Spleen (tissue), 11 donors: Measurements from ENCODE around the gene CCDC157. TPM values are rescaled to one million over a fixed set of nuclear protein-coding genes. Genes with fewer than 3 reads are reported as not detected.

Experiments used
- DNase-seq: peaks from one replicate; pipeline ENCODE4 v3.0.0-alpha.2; 2020
- H3K27ac ChIP-seq, 8 donors: fragments of 200-600 bp; sonication (generic) in 7 of 8; 1 replicate in 4 of 8; 2 replicates in 4 of 8; pipeline versions ENCODE4 v1.5.0 to v1.8.0; 2016 to 2021; ENCODE audit warnings: inconsistent platforms in 4 of 8, mild to moderate bottlenecking in 4 of 8, moderate library complexity in 1 of 8
- H3K27me3 ChIP-seq, 7 donors: fragments of 200-600 bp; sonication (generic) in 6 of 7; replicated peaks in 1 of 7; 1 replicate in 4 of 7; 2 replicates in 3 of 7; pipeline versions ENCODE4 v1.5.0 to v1.8.0; 2016 to 2021; ENCODE audit warnings: inconsistent platforms in 3 of 7, mild to moderate bottlenecking in 1 of 7
- H3K36me3 ChIP-seq, 6 donors: fragments of 200-600 bp; sonication (generic) in 5 of 6; 1 replicate in 4 of 6; 2 replicates in 2 of 6; pipeline versions ENCODE4 v1.5.0 to v1.8.0; 2016 to 2021; ENCODE audit warnings: inconsistent platforms in 2 of 6
- H3K4me1 ChIP-seq, 6 donors: fragments of 200-600 bp; sonication (generic) in 5 of 6; 1 replicate in 3 of 6; 2 replicates in 3 of 6; pipeline versions ENCODE4 v1.5.0 to v1.8.0; 2016 to 2021; ENCODE audit warnings: inconsistent platforms in 3 of 6
- H3K4me3 ChIP-seq, 8 donors: fragments of 200-600 bp; sonication (generic) in 7 of 8; 1 replicate in 4 of 8; 2 replicates in 4 of 8; pipeline versions ENCODE4 v1.5.0 to v1.8.0; 2016 to 2021; ENCODE audit warnings: inconsistent platforms in 4 of 8, mild to moderate bottlenecking in 4 of 8, moderate library complexity in 2 of 8
- H3K9me3 ChIP-seq, 8 donors: fragments of 200-600 bp; sonication (generic) in 7 of 8; 1 replicate in 4 of 8; 2 replicates in 4 of 8; pipeline versions ENCODE4 v1.5.0 to v1.8.0; 2016 to 2021; ENCODE audit warnings: inconsistent platforms in 4 of 8
- POLR2A ChIP-seq, 3 donors: fragments of 450-650 bp; IDR thresholded peaks; one replicate each; pipeline ENCODE4 v1.5.1; 2017; ENCODE audit warnings: antibody characterized with exemption in 3 of 3, mild to moderate bottlenecking in 1 of 3
- POLR2AphosphoS5 ChIP-seq, 3 donors: sonication (generic); formaldehyde crosslinking; IDR thresholded peaks; one replicate each; pipeline ENCODE4 v1.5.1; 2017; ENCODE audit warnings: antibody characterized with exemption in 3 of 3
- WGBS, 5 donors: extraction: QIAGEN DNeasy Blood & Tissue Kit in 3 of 5; methylation state at CpG; one replicate each; pipeline versions ENCODE4 v1.1.5 to v1.1.7; 2013 to 2018; 5-methylcytosine and 5-hydroxymethylcytosine counted together
- intact Hi-C: fragments of 100-400 bp; cut with DNase I; formaldehyde crosslinking; loops from one replicate; pipeline ENCODE4 v1.15.0; 2023; ENCODE audit warnings: low total_unique reads
- polyA plus RNA-seq, 3 donors: library from polyadenylated mRNA; stranded (reverse); fragments of 200-250 nt; gene quantifications; one replicate each; pipeline ENCODE4 v1.2.1, GENCODE V29; 2013
- total RNA-seq, 7 donors: library from RNA; depleted of rRNA in 3 of 7; stranded (reverse); fragments of >200 nt in 3 of 7; fragmentation: NEBNext Ultra II Directional in 4 of 7; extraction: Animal tissue kit (Norgen Biotek cat#: 25700) in 4 of 7; gene quantifications; one replicate each; pipeline versions ENCODE4 v1.1.0 to v1.2.1, GENCODE V29; 2016 to 2021
- TF ChIP-seq, protein P1 (sequence below), 11 experiments: fragments of 200-600 bp in 7 of 11; fragments of 450-650 bp in 4 of 11; sonication (generic) in 4 of 11; IDR thresholded peaks in 8 of 11; conservative IDR thresholded peaks in 3 of 11; 1 replicate in 7 of 11; 2 replicates in 4 of 11; pipeline versions ENCODE4 v1.4.0 to v1.8.0; 2016 to 2021; ENCODE audit warnings: antibody characterized with exemption in 11 of 11, inconsistent platforms in 4 of 11, mild to moderate bottlenecking in 1 of 11
- donor health status: healthy with polysubstance abuse.
- donor health status: DM: no; HTN: no; CAD: no; lungs with moderate emphysema.
- donor health status: DM: no; HTN: no; CAD: no.
- donor health status: Bipolar disorder and iron deficiency.
- donor health status: healthy.
- donor health status: DM: no; HTN: no; CAD: no.
- donor health status: DM: yes; HTN: yes; CAD: no.

CCDC157 gene
- total and polyA plus RNA-seq, 10 donors, result 2.1 to 8.1 (median 3.7) TPM

DNA sequence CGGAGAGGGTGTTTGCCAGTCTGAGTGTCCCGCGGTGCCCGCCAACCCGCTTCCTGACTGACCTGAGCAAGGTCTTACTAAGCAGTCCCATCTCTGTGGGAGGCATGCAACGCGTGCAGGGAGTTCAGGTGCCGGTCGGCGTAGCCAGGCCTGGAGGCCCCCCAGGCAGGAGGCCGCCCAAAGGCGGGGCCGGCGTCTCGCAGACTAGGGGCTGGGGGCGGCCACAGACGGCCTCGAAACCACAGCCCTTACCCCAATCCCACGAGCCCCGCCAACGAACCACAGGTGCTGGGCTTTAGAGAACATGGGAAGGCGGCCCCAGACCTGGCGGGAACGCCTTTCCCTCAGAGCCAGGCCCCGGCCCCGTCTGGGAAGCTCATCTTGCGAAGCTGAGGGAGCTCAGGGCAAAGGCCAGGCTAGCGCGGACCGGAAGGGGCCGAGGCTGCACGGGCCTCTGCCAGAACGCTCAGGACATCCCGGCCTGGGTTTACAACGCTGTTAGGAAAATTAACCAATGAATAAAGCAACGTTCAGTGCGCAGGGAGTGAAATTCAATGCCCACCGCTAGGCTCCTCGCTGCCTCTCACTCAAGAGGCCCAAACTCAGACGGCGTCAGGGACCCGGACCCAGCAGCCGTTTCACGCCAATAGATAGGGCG lies 66.6 kb downstream of the CCDC157 start:
- intact Hi-C loops, result no loop called here
- peaks cover 29 to 68% (median 45%) of the 10 kb centered on the region in 6 donors for H3K4me1 ChIP-seq
- DNase-seq, result peak; percentile 93
- no peaks in the 10 kb centered on the region for H3K9me3 ChIP-seq
- H3K36me3 ChIP-seq, result peaks cover 0 to 37% (median 10%) of the 10 kb centered on the region in 6 donors
- WGBS, 5 donors, result 0 to 1% (median 0%) methylated on average over 17 to 45 of the region's 45 CpGs
- peak in 1 of 3 donors; percentile 22 for TF ChIP-seq POLR2A (IDR thresholded peaks at IDR 0.05)
- TF ChIP-seq, protein P1, sequence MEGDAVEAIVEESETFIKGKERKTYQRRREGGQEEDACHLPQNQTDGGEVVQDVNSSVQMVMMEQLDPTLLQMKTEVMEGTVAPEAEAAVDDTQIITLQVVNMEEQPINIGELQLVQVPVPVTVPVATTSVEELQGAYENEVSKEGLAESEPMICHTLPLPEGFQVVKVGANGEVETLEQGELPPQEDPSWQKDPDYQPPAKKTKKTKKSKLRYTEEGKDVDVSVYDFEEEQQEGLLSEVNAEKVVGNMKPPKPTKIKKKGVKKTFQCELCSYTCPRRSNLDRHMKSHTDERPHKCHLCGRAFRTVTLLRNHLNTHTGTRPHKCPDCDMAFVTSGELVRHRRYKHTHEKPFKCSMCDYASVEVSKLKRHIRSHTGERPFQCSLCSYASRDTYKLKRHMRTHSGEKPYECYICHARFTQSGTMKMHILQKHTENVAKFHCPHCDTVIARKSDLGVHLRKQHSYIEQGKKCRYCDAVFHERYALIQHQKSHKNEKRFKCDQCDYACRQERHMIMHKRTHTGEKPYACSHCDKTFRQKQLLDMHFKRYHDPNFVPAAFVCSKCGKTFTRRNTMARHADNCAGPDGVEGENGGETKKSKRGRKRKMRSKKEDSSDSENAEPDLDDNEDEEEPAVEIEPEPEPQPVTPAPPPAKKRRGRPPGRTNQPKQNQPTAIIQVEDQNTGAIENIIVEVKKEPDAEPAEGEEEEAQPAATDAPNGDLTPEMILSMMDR (IDR thresholded peaks at IDR 0.05 in 8 of 11, conservative IDR thresholded peaks at IDR 0.05 in 3 of 11), result peak in 4 of 11 experiments; percentile 13 to 49 (median 31)
- no peak for TF ChIP-seq POLR2AphosphoS5 (IDR thresholded peaks at IDR 0.05)
- no peaks in the 10 kb centered on the region for H3K27me3 ChIP-seq
- H3K27ac ChIP-seq, result peak overlapping the region; percentile 88 to 95 (median 93)
- H3K4me3 ChIP-seq, result peak overlapping the region; percentile 61 to 96 (median 72)

DNA sequence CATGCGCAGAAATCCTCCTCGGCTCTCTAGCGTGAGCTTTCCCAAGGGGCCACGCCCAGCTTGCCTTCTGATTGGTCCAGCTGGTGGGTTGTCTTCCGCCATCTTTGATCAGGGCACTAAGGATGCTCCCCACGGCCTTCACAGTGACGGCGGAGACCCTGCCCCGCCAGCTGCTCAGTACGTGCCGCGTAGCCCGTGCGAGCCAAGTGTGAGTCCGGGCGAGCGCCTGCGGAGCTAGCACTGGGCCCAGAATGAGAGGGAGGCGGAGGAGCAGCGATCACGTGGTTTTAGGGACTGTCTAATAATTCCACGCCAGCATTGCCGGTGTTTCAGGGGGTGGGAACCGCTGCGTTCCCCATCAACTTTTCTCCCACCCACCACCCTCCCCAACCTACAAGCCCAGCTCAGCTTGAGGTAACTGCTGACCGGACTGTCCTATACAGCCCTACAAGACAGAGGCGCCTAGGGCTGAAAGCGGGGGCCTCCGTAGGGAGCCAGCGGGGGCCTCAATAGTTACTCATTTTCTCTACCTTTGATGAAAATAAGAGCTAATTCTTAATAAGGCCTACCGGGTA lies 67.2 kb downstream of the CCDC157 start:
- Histone ChIP-seq H3K9me3 (no peaks in the 10 kb centered on the region), H3K4me1 (peaks cover 29 to 68% (median 45%) of the 10 kb centered on the region in 6 donors), H3K27ac (peak overlapping the region; percentile 88 to 95 (median 93)), H3K27me3 (no peaks in the 10 kb centered on the region), H3K36me3 (peaks cover 0 to 37% (median 12%) of the 10 kb centered on the region in 6 donors), H3K4me3 (peak overlapping the region; percentile 61 to 96 (median 72))
- DNase-seq, result peak; percentile 99
- 1 to 3% (median 2%) methylated on average over 16 to 31 of the region's 31 CpGs for WGBS, 5 donors
- intact Hi-C loops, result no loop called here
- TF ChIP-seq POLR2AphosphoS5 (IDR thresholded peaks at IDR 0.05) (peak; percentile 97 to 99 (median 98)), POLR2A (IDR thresholded peaks at IDR 0.05) (peak in 2 of 3 donors; percentile 25 to 51)
- TF ChIP-seq, protein P1 (IDR thresholded peaks at IDR 0.05 in 8 of 11, conservative IDR thresholded peaks at IDR 0.05 in 3 of 11), result peak in 3 of 11 experiments; percentile 16 to 24 (median 16)

DNA sequence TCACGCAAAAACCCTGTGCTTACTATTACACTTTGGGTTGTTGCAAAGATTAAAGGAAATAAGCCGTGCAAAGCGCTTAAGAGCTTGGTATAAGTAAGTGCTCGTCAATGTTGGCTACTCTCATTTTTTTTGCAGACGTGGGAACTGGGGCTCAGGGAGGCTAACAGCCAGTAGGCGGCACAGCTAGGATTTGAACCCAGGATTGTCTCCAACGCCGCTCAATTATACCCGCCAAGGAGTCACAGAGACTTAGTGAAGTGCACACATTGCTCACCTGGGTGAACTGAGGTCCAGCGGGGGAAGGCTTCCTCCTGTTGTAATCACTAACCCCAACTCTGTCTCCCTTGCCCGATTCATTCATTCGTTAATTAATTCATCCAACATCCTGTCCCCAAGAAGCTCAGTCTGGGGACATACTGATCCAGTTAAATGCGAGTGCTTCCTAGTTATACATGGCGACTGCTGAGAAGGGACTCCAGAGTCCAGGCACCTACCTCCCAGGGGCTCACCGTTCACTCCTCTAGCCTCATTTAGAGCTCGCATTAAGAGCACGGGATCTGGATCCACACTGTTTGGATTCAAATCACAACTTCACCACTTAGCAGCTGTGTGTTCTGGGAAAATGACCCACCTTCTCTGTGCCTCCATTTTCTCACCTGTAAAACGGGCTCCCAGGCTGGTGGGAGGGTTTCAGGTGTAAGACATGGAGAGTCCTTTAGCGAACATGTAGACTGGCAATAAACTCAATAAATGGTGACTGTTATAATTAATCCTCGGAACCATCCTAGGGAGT lies 67.9 kb downstream of the CCDC157 start:
- DNase-seq, result no peak
- TF ChIP-seq POLR2A (IDR thresholded peaks at IDR 0.05), result no peak
- no peak for TF ChIP-seq POLR2AphosphoS5 (IDR thresholded peaks at IDR 0.05)
- TF ChIP-seq, protein P1 (IDR thresholded peaks at IDR 0.05 in 8 of 11, conservative IDR thresholded peaks at IDR 0.05 in 3 of 11), result no peak
- H3K4me3 ChIP-seq, result peak overlapping the region; percentile 61 to 96 (median 72)
- intact Hi-C loops, result no loop called here
- WGBS, 5 donors, result 50 to 57% (median 55%) methylated on average over 20 of the region's 20 CpGs
- peaks cover 29 to 68% (median 45%) of the 10 kb centered on the region in 6 donors for H3K4me1 ChIP-seq
- peaks cover 0 to 37% (median 11%) of the 10 kb centered on the region in 6 donors for H3K36me3 ChIP-seq
- H3K9me3 ChIP-seq, result no peaks in the 10 kb centered on the region
- peak overlapping the region; percentile 88 to 95 (median 93) for H3K27ac ChIP-seq
- no peaks in the 10 kb centered on the region for H3K27me3 ChIP-seq
